Breast epithelium (tissue), 3 donors: ENCODE results near the gene MPPED2.

Experiments used
- CTCF ChIP-seq, 3 donors: fragments of 450-650 bp; IDR thresholded peaks; one replicate each; pipeline ENCODE4 v1.5.1; 2016 to 2017; ENCODE audit warnings: antibody characterized with exemption in 3 of 3, mild to moderate bottlenecking in 3 of 3, moderate library complexity in 3 of 3
- POLR2A ChIP-seq: fragments of 450-650 bp; IDR thresholded peaks from one replicate; pipeline ENCODE4 v1.6.1; 2016; ENCODE audit warnings: antibody characterized with exemption, mild to moderate bottlenecking, moderate library complexity
- POLR2AphosphoS5 ChIP-seq, 3 donors: sonication (generic); formaldehyde crosslinking; IDR thresholded peaks; one replicate each; pipeline ENCODE4 v1.6.1; 2017; ENCODE audit warnings: antibody characterized with exemption in 3 of 3

GRCh38 chr11:30488304-30488998 is 97.7 kb downstream of the MPPED2 start:
- TF ChIP-seq CTCF (IDR thresholded peaks at IDR 0.05) (no peak), POLR2A (no peak), POLR2AphosphoS5 (IDR thresholded peaks at IDR 0.05) (no peak)
